Ishikawa (cell line): ENCODE data around the gene RGP1.

Source experiments
- CEBPB ChIP-seq: IDR thresholded peaks from 2 replicates; pipeline ENCODE4 v1.6.1; 2012
- CREB1 ChIP-seq: IDR thresholded peaks from 2 replicates; pipeline ENCODE4 v1.6.1; 2012; ENCODE audit warnings: low read depth
- EGR1 ChIP-seq: IDR thresholded peaks from 2 replicates; pipeline ENCODE4 v1.6.1; 2012
- EP300 ChIP-seq: IDR thresholded peaks from 2 replicates; pipeline ENCODE4 v1.6.1; 2012; ENCODE audit warnings: borderline replicate concordance
- FOXM1 ChIP-seq: IDR thresholded peaks from 2 replicates; pipeline ENCODE4 v1.6.1; 2012; ENCODE audit warnings: low read depth, borderline replicate concordance
- NFIC ChIP-seq: IDR thresholded peaks from 2 replicates; pipeline ENCODE4 v1.6.1; 2012
- RAD21 ChIP-seq: IDR thresholded peaks from 2 replicates; pipeline ENCODE4 v1.6.1; 2012; ENCODE audit warnings: low read depth
- TAF1 ChIP-seq: IDR thresholded peaks from 2 replicates; pipeline ENCODE4 v1.6.1; 2012; ENCODE audit warnings: low read depth, mild to moderate bottlenecking
- YY1 ChIP-seq: IDR thresholded peaks from 2 replicates; pipeline ENCODE4 v1.6.1; 2012; ENCODE audit warnings: low read depth
- ZBTB7A ChIP-seq: IDR thresholded peaks from 2 replicates; pipeline ENCODE4 v1.6.1; 2012; ENCODE audit warnings: low read depth
- TF ChIP-seq, protein P1 (sequence below): IDR thresholded peaks from 2 replicates; pipeline ENCODE4 v1.6.1; 2012
- TF ChIP-seq, protein P2 (sequence below): IDR thresholded peaks from 2 replicates; pipeline ENCODE4 v1.6.1; 2012
- TF ChIP-seq, protein P3 (sequence below): IDR thresholded peaks from 2 replicates; pipeline ENCODE4 v1.6.1; 2012; ENCODE audit warnings: low read depth, mild to moderate bottlenecking

DNA sequence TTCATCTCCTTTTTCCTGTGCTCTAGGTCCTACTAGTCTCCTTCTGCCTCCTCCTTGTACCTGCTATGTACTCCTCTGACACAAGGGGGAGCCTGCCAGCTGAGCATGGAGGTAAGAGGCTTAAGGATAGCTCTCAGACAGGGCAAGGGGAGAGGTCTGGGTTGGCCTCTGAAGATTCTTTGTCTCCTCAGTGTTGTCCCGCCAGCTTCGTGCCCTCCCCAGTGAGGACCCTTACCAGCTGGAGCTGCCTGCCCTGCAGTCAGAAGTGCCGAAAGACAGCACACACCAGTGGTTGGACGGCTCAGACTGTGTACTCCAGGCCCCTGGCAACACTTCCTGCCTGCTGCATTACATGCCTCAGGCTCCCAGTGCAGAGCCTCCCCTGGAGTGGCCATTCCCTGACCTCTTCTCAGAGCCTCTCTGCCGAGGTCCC lies 12.9 kb upstream of the RGP1 start:
- no peak for TF ChIP-seq CREB1
- TF ChIP-seq, protein P1, sequence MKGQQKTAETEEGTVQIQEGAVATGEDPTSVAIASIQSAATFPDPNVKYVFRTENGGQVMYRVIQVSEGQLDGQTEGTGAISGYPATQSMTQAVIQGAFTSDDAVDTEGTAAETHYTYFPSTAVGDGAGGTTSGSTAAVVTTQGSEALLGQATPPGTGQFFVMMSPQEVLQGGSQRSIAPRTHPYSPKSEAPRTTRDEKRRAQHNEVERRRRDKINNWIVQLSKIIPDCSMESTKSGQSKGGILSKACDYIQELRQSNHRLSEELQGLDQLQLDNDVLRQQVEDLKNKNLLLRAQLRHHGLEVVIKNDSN, result no peak
- no peak for TF ChIP-seq NFIC
- no peak for TF ChIP-seq EGR1
- no peak for TF ChIP-seq TAF1
- TF ChIP-seq, protein P2, sequence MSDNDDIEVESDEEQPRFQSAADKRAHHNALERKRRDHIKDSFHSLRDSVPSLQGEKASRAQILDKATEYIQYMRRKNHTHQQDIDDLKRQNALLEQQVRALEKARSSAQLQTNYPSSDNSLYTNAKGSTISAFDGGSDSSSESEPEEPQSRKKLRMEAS, result no peak
- TF ChIP-seq EP300, result no peak
- TF ChIP-seq FOXM1, result no peak
- TF ChIP-seq ZBTB7A, result no peak
- TF ChIP-seq, protein P3, sequence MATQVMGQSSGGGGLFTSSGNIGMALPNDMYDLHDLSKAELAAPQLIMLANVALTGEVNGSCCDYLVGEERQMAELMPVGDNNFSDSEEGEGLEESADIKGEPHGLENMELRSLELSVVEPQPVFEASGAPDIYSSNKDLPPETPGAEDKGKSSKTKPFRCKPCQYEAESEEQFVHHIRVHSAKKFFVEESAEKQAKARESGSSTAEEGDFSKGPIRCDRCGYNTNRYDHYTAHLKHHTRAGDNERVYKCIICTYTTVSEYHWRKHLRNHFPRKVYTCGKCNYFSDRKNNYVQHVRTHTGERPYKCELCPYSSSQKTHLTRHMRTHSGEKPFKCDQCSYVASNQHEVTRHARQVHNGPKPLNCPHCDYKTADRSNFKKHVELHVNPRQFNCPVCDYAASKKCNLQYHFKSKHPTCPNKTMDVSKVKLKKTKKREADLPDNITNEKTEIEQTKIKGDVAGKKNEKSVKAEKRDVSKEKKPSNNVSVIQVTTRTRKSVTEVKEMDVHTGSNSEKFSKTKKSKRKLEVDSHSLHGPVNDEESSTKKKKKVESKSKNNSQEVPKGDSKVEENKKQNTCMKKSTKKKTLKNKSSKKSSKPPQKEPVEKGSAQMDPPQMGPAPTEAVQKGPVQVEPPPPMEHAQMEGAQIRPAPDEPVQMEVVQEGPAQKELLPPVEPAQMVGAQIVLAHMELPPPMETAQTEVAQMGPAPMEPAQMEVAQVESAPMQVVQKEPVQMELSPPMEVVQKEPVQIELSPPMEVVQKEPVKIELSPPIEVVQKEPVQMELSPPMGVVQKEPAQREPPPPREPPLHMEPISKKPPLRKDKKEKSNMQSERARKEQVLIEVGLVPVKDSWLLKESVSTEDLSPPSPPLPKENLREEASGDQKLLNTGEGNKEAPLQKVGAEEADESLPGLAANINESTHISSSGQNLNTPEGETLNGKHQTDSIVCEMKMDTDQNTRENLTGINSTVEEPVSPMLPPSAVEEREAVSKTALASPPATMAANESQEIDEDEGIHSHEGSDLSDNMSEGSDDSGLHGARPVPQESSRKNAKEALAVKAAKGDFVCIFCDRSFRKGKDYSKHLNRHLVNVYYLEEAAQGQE, result no peak
- TF ChIP-seq YY1, result no peak
- TF ChIP-seq CEBPB, result no peak
- peak; percentile 65 for TF ChIP-seq RAD21
